GM23248 (cell line): ENCODE results near the gene ARHGAP44. TPM values are rescaled to one million over a fixed set of nuclear protein-coding genes. Genes with fewer than 3 reads are reported as not detected.

ENCODE experiments used
- DNase-seq: peaks from one replicate; pipeline ENCODE4 v3.0.0-alpha.2; 2015
- H2AFZ ChIP-seq: fragments of 200-600 bp; sonication (generic); 2 replicates; pipeline ENCODE4 v1.6.1; 2016; ENCODE audit warnings: antibody characterized with exemption
- H3F3A ChIP-seq: fragments of 200-600 bp; sonication (generic); 2 replicates; pipeline ENCODE4 v1.6.1; 2016; ENCODE audit warnings: mild to moderate bottlenecking, antibody characterized with exemption, mixed run types; ENCODE audit not compliant: insufficient read depth
- H3K27ac ChIP-seq: fragments of 200-600 bp; sonication (generic); 2 replicates; pipeline ENCODE4 v1.5.1; 2016; ENCODE audit warnings: mild to moderate bottlenecking
- H3K27me3 ChIP-seq: fragments of 200-600 bp; sonication (generic); replicated peaks from 2 replicates; pipeline ENCODE4 v1.6.1; 2016; ENCODE audit warnings: mild to moderate bottlenecking; ENCODE audit not compliant: insufficient read depth
- H3K36me3 ChIP-seq: fragments of 200-600 bp; sonication (generic); 2 replicates; pipeline ENCODE4 v1.6.1; 2016; ENCODE audit warnings: low read depth, mild to moderate bottlenecking
- H3K4me1 ChIP-seq: fragments of 200-600 bp; sonication (generic); 2 replicates; pipeline ENCODE4 v1.6.1; 2016; ENCODE audit warnings: mild to moderate bottlenecking; ENCODE audit not compliant: insufficient read depth
- H3K4me2 ChIP-seq: fragments of 200-600 bp; sonication (generic); one replicate; pipeline ENCODE4 v1.6.1; 2016; ENCODE audit warnings: mild to moderate bottlenecking; ENCODE audit not compliant: unreplicated experiment
- H3K4me3 ChIP-seq: fragments of 200-600 bp; sonication (generic); 2 replicates; pipeline ENCODE4 v1.5.1; 2016; ENCODE audit warnings: mild to moderate bottlenecking
- H3K79me2 ChIP-seq: fragments of 200-600 bp; sonication (generic); 2 replicates; pipeline ENCODE4 v1.6.1; 2016; ENCODE audit warnings: mild to moderate bottlenecking; ENCODE audit not compliant: insufficient read depth
- H3K9ac ChIP-seq: fragments of 200-600 bp; sonication (generic); 2 replicates; pipeline ENCODE4 v1.6.1; 2016; ENCODE audit warnings: mild to moderate bottlenecking
- H3K9me2 ChIP-seq: fragments of 200-600 bp; sonication (generic); 2 replicates; pipeline ENCODE4 v1.6.1; 2016; ENCODE audit warnings: mixed run types, mild to moderate bottlenecking, moderate library complexity; ENCODE audit not compliant: insufficient read depth
- H3K9me3 ChIP-seq: fragments of 200-600 bp; sonication (generic); one replicate; pipeline ENCODE4 v1.6.1; 2017; ENCODE audit warnings: low read depth
- H4K20me1 ChIP-seq: fragments of 200-600 bp; sonication (generic); 2 replicates; pipeline ENCODE4 v1.6.0; 2016; ENCODE audit not compliant: insufficient read depth
- EZH2 ChIP-seq: fragments of 200-600 bp; sonication (generic); IDR thresholded peaks from 2 replicates; pipeline ENCODE4 v1.6.1; 2018; ENCODE audit warnings: antibody characterized with exemption, mild to moderate bottlenecking; ENCODE audit not compliant: insufficient read depth, poor library complexity, severe bottlenecking
- EZH2phosphoT487 ChIP-seq: fragments of 200-600 bp; sonication (generic); IDR thresholded peaks from 2 replicates; pipeline ENCODE4 v1.6.1; 2018; ENCODE audit warnings: antibody characterized with exemption, moderate library complexity, mild to moderate bottlenecking, low read depth; ENCODE audit not compliant: insufficient read depth
- WGBS, 2 experiments: methylation state at CpG; one replicate each; pipeline ENCODE4 v1.1.6; 2015 to 2017; ENCODE audit warnings: low lambda C conversion rate in 2 of 2, low coverage in 1 of 2; ENCODE audit errors: missing lambda C conversion rate in 2 of 2; 5-methylcytosine and 5-hydroxymethylcytosine counted together
- in situ Hi-C: fragments of 300-500 bp; cut with MboI; formaldehyde crosslinking; loops from 2 replicates; pipeline ENCODE4 v1.15.0; 2020
- polyA plus RNA-seq: library from polyadenylated mRNA; unstranded; fragments of >200 nt; fragmentation: Nextera tagmentation; extraction: Ambion mirVana; gene quantifications from 2 replicates; pipeline ENCODE4 v1.2.1, GENCODE V29; 2016
- total RNA-seq: library from RNA; depleted of rRNA; stranded (reverse); fragments of >200 nt; shearing (Covaris generic); gene quantifications from 2 replicates; pipeline ENCODE4 v1.2.3, GENCODE V29; 2014

Gene ARHGAP44
- total and polyA plus RNA-seq, 2 experiments from 2014 or later, result 0.11 to 0.33 TPM

- Histone ChIP-seq H3K4me1 (no peaks in the 10 kb centered on the region), H3K27me3 (no peaks in the 10 kb centered on the region), H3K27ac (no peak overlapping the region), H3K36me3 (no peaks in the 10 kb centered on the region), H4K20me1 (no peaks in the 10 kb centered on the region), H2AFZ (no peak overlapping the region), H3K79me2 (no peaks in the 10 kb centered on the region), H3K4me3 (no peak overlapping the region), H3K9me2 (no peaks in the 10 kb centered on the region), H3K9ac (no peak overlapping the region), H3K9me3 (no peaks in the 10 kb centered on the region), H3F3A (no peaks in the 10 kb centered on the region), H3K4me2 (no peak overlapping the region)
- no peak for DNase-seq
- TF ChIP-seq EZH2 (no peak), EZH2phosphoT487 (no peak)
- in situ Hi-C loops, result no loop called here
- WGBS, 2 experiments, result 16 to 20% methylated on average over 2 of the region's 2 CpGs
These were observed 49.7 kb downstream of the ARHGAP44 start for GRCh38 chr17:12839042-12839441.

DNA sequence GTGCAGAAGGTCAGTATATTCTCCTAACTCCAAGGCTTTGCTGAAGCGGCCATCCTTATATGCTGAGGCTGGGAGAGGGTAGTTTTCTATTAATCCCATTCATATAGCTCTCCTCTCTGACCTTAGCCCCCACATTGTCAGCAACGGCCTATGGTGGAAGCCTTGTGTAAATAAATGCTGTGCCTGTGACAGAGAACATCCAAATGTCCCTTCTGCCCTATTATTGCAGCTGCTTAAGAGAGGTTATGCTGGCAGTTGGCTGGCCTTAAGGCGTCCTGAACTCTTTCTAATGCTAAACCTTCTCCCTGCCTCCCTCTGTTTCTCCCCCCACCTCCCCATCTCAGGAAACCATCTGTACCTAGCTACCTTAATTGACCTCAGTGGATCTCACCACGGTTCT is 53.6 kb downstream of the ARHGAP44 start:
- WGBS, 2 experiments, result 16 to 23% methylated on average over 4 of the region's 4 CpGs
- no peaks in the 10 kb centered on the region for H3K9me2 ChIP-seq

DNA sequence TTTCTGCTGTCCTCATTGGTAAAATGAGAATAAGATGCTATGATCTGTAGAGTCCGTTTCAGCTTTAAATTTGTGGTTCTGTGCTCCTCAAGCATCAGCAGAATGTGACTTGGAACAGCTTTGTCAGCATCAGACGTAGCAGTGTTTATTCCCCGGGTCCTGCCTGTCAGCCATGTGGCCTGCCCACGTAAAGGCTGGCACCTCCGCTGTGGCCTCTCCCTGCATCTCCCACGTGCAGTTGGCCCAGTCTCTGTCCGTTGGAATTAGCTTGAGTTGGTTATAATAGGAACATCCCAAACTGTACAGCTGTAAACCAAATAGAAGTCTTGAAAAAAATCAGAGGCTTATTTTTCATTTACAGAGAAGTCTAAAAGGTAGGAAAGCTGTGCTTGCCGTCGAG is 61.7 kb downstream of the ARHGAP44 start:
- H3K4me3 ChIP-seq, result no peak overlapping the region
- no peak overlapping the region for H3K27ac ChIP-seq
- H3K9me2 ChIP-seq, result no peaks in the 10 kb centered on the region
- no peak for DNase-seq
- no peaks in the 10 kb centered on the region for H3K27me3 ChIP-seq
- H3K79me2 ChIP-seq, result no peaks in the 10 kb centered on the region
- H3K9ac ChIP-seq, result no peak overlapping the region
- no peak overlapping the region for H3K4me2 ChIP-seq
- in situ Hi-C loops, result no loop called here
- no peak overlapping the region for H2AFZ ChIP-seq
- H3K4me1 ChIP-seq, result no peaks in the 10 kb centered on the region
- no peak for TF ChIP-seq EZH2
- H3K36me3 ChIP-seq, result no peaks in the 10 kb centered on the region
- no peaks in the 10 kb centered on the region for H3F3A ChIP-seq
- 34 to 46% methylated on average over 9 of the region's 9 CpGs for WGBS, 2 experiments
- no peaks in the 10 kb centered on the region for H4K20me1 ChIP-seq
- no peaks in the 10 kb centered on the region for H3K9me3 ChIP-seq

More for the DNA sequence above, 53.6 kb downstream of the ARHGAP44 start:
- no peaks in the 10 kb centered on the region for H3K9me3 ChIP-seq
- no peak overlapping the region for H3K27ac ChIP-seq
- no peak overlapping the region for H3K4me3 ChIP-seq
- no peaks in the 10 kb centered on the region for H3K79me2 ChIP-seq
- no peaks in the 10 kb centered on the region for H3K4me1 ChIP-seq
- H2AFZ ChIP-seq, result no peak overlapping the region
- H3K4me2 ChIP-seq, result no peak overlapping the region
- TF ChIP-seq EZH2phosphoT487 (no peak), EZH2 (no peak)
- no peaks in the 10 kb centered on the region for H3K36me3 ChIP-seq
- no peaks in the 10 kb centered on the region for H4K20me1 ChIP-seq
- in situ Hi-C loops, result no loop called here
- no peak overlapping the region for H3K9ac ChIP-seq
- H3K27me3 ChIP-seq, result no peaks in the 10 kb centered on the region
- no peak for DNase-seq
- no peaks in the 10 kb centered on the region for H3F3A ChIP-seq

GRCh38 chr17:12851901-12852435 is 62.7 kb downstream of the ARHGAP44 start:
- in situ Hi-C loops, result no loop called here
- H3K9me3 ChIP-seq, result no peaks in the 10 kb centered on the region

DNA sequence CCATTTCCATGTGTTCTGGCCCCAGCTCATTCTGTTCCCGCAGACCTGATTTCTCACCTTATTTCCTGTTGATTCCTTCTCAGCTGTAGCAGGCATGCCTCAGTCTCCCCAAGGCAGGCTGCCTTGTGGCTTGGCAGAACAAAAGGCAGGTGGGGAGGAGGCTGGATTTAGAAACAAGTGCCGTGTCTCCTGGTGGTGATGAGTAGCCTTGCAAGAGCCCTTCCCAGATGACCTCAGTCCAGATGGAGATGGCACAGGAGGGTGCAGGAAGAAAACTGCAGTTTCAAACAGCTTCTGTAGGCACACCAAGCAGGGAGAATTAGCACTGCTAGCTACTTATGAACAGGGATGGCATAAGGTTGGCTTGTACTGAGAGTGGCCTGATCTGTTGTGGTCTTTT is 64.6 kb downstream of the ARHGAP44 start:
- no peak overlapping the region for H2AFZ ChIP-seq
- no peaks in the 10 kb centered on the region for H3K36me3 ChIP-seq
- no peaks in the 10 kb centered on the region for H4K20me1 ChIP-seq
- H3K79me2 ChIP-seq, result no peaks in the 10 kb centered on the region
- H3K9ac ChIP-seq, result no peak overlapping the region
- in situ Hi-C loops, result no loop called here
- H3F3A ChIP-seq, result no peaks in the 10 kb centered on the region
- H3K27ac ChIP-seq, result no peak overlapping the region
- H3K4me1 ChIP-seq, result no peaks in the 10 kb centered on the region
- no peaks in the 10 kb centered on the region for H3K9me3 ChIP-seq
- 14 to 28% methylated on average over 2 of the region's 2 CpGs for WGBS, 2 experiments
- no peak overlapping the region for H3K4me2 ChIP-seq
- H3K4me3 ChIP-seq, result no peak overlapping the region
- DNase-seq, result no peak
- H3K27me3 ChIP-seq, result no peaks in the 10 kb centered on the region
- TF ChIP-seq EZH2 (no peak), EZH2phosphoT487 (no peak)
- no peaks in the 10 kb centered on the region for H3K9me2 ChIP-seq

More at GRCh38 chr17:12851901-12852435, 62.7 kb downstream of the ARHGAP44 start:
- Histone ChIP-seq H3K36me3 (no peaks in the 10 kb centered on the region), H2AFZ (no peak overlapping the region), H3K79me2 (no peaks in the 10 kb centered on the region), H4K20me1 (no peaks in the 10 kb centered on the region), H3K9me2 (no peaks in the 10 kb centered on the region), H3K27ac (no peak overlapping the region), H3F3A (no peaks in the 10 kb centered on the region), H3K27me3 (no peaks in the 10 kb centered on the region), H3K9ac (no peak overlapping the region), H3K4me3 (no peak overlapping the region), H3K4me2 (no peak overlapping the region), H3K4me1 (no peaks in the 10 kb centered on the region)
- no peak for TF ChIP-seq EZH2phosphoT487
- TF ChIP-seq EZH2, result no peak
- WGBS, 2 experiments, result 13 to 18% methylated on average over 4 of the region's 4 CpGs
- DNase-seq, result no peak
